ENCODE results near the gene ARPC2. TPM values are rescaled to one million over a fixed set of nuclear protein-coding genes. Genes with fewer than 3 reads are reported as not detected.

ARPC2 gene
- total and polyA plus RNA-seq, 2 of the 13 experiments (the other 11 are each of a cell fraction or from before 2014, with no cell fraction given), result 168 to 303 TPM

DNA sequence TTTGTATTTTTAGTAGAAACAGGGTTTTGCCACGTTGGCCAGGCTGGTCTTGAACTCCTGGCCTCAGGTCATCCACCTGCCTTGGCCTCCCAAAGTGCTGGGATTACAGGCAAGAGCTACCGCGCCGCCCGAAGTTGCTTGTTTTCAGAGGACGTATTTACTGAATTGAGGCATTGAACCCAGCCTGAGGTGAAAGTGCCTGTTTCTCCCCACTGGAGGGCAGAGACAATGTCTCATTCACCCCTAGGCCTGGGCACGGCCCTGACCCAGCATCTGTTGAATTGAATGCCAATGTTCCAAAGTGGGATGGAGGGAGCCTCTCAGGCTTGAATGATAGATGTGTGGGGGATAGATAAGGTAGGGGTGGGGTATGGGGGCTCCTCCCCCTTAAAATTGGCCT lies 79.9 kb downstream of the ARPC2 start (continued):
- TF ChIP-seq, protein P1, sequence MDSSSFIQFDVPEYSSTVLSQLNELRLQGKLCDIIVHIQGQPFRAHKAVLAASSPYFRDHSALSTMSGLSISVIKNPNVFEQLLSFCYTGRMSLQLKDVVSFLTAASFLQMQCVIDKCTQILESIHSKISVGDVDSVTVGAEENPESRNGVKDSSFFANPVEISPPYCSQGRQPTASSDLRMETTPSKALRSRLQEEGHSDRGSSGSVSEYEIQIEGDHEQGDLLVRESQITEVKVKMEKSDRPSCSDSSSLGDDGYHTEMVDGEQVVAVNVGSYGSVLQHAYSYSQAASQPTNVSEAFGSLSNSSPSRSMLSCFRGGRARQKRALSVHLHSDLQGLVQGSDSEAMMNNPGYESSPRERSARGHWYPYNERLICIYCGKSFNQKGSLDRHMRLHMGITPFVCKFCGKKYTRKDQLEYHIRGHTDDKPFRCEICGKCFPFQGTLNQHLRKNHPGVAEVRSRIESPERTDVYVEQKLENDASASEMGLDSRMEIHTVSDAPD (CRISPR knock-in tag; IDR thresholded peaks at IDR 0.05), result no peak
- TF ChIP-seq ZBTB7B (CRISPR knock-in tag; IDR thresholded peaks at IDR 0.05) (no peak), SCMH1 (CRISPR knock-in tag; IDR thresholded peaks at IDR 0.05; ENCODE audit: borderline replicate concordance) (no peak), ZNF460 (CRISPR knock-in tag; IDR thresholded peaks at IDR 0.05; ENCODE audit: borderline replicate concordance) (no peak), KAT7 (CRISPR knock-in tag; IDR thresholded peaks at IDR 0.05; ENCODE audit: borderline replicate concordance) (no peak), SP5 (CRISPR knock-in tag; IDR thresholded peaks at IDR 0.05; ENCODE audit: borderline replicate concordance, low read depth) (no peak), ZNF674 (CRISPR knock-in tag; IDR thresholded peaks at IDR 0.05; ENCODE audit: low read depth) (no peak), NR2F2 (IDR thresholded peaks at IDR 0.05; ENCODE audit: borderline replicate concordance, low read depth) (no peak), ZNF451 (CRISPR knock-in tag; IDR thresholded peaks at IDR 0.05) (no peak), SP2 (CRISPR knock-in tag; IDR thresholded peaks at IDR 0.05) (no peak), ZNF510 (CRISPR knock-in tag; IDR thresholded peaks at IDR 0.05; ENCODE audit: low read depth) (no peak), HCFC1 (IDR thresholded peaks at IDR 0.05; ENCODE audit: low read depth, low read length) (no peak), MTF1 (CRISPR knock-in tag; IDR thresholded peaks at IDR 0.05) (no peak), ZFP37 (CRISPR knock-in tag; IDR thresholded peaks at IDR 0.05; ENCODE audit: borderline replicate concordance) (no peak), RXRB (CRISPR knock-in tag; IDR thresholded peaks at IDR 0.05; ENCODE audit: borderline replicate concordance) (peak; percentile 72; the same call in 1 of the 2 replicates), MZF1 (CRISPR knock-in tag; IDR thresholded peaks at IDR 0.05; ENCODE audit: borderline replicate concordance) (no peak), SMAD9 (CRISPR knock-in tag; IDR thresholded peaks at IDR 0.05) (peak; percentile 51; the same call in 1 of the 2 replicates), ZNF160 (CRISPR knock-in tag; IDR thresholded peaks at IDR 0.05) (no peak), ZNF331 (CRISPR knock-in tag; IDR thresholded peaks at IDR 0.05) (0 out of 2 replicates have a peak, but pooled peaks have one; percentile 10), ZNF432 (CRISPR knock-in tag; IDR thresholded peaks at IDR 0.05; ENCODE audit: borderline replicate concordance) (no peak), HOXA3 (CRISPR knock-in tag; IDR thresholded peaks at IDR 0.05) (peak; percentile 54; the same call in 1 of the 2 replicates), RNF2 (conservative IDR thresholded peaks at IDR 0.05; ENCODE audit: low read depth) (no peak), RORA (CRISPR knock-in tag; IDR thresholded peaks at IDR 0.05) (no peak), GFI1 (CRISPR knock-in tag; IDR thresholded peaks at IDR 0.05; ENCODE audit: borderline replicate concordance) (no peak), ZNF792 (CRISPR knock-in tag; IDR thresholded peaks at IDR 0.05) (peak; percentile 79; the same call in 1 of the 2 replicates)
- TF ChIP-seq, protein P2, sequence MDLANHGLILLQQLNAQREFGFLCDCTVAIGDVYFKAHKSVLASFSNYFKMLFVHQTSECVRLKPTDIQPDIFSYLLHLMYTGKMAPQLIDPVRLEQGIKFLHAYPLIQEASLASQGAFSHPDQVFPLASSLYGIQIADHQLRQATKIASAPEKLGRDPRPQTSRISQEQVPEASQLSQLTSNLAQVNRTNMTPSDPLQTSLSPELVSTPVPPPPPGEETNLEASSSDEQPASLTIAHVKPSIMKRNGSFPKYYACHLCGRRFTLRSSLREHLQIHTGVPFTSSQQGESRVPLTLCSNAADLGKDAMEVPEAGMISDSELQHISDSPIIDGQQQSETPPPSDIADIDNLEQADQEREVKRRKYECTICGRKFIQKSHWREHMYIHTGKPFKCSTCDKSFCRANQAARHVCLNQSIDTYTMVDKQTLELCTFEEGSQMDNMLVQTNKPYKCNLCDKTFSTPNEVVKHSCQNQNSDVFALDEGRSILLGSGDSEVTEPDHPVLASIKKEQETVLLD (CRISPR knock-in tag; IDR thresholded peaks at IDR 0.05; ENCODE audit: low read depth), result no peak
- TF ChIP-seq, protein P3, sequence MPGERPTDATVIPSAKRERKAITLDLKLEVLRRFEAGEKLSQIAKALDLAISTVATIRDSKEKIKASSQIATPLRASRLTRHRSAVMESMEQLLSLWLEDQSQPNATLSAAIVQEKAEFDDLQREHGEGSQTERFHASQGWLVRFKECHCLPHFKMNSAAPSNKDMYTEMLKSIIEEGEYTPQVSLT (CRISPR knock-in tag; IDR thresholded peaks at IDR 0.05; ENCODE audit: borderline replicate concordance, low read depth), result no peak
